Activated B cell treated with CpG ODN at 0.5 μM for 24 hours (primary cell): Measurements from ENCODE around the gene FHOD3. TPM values are rescaled to one million over a fixed set of nuclear protein-coding genes. Genes with fewer than 3 reads are reported as not detected.

Experiments
- ATAC-seq: fragments of 200-7000 bp; cut with Tn5 transposase; one replicate; pipeline ENCODE4 v1.10.0; 2021; ENCODE audit warnings: low read depth, mild to moderate bottlenecking, moderate library complexity
- CTCF ChIA-PET: fragments of 350-600 bp; sonication (Branson Sonifier 250); formaldehyde crosslinking; loops from one replicate; lab custom pipeline; 2021; ENCODE audit warnings: antibody characterized with exemption; lab: Charles Lee
- POLR2A ChIA-PET: fragments of 350-600 bp; sonication (Branson Sonifier 250); formaldehyde crosslinking; loops from one replicate; lab custom pipeline; 2021; ENCODE audit warnings: antibody characterized with exemption; lab: Charles Lee
- DNase-seq: peaks from one replicate; pipeline ENCODE4 v3.0.0; 2022
- H3K27ac Mint-ChIP-seq: one replicate; pipeline ENCODE4 v1.8.0; 2020; ENCODE audit warnings: mixed read lengths
- H3K27me3 Mint-ChIP-seq: one replicate; pipeline ENCODE4 v1.8.0; 2021; ENCODE audit warnings: mixed read lengths
- H3K36me3 Mint-ChIP-seq: one replicate; pipeline ENCODE4 v1.8.0; 2021; ENCODE audit warnings: low read depth, mixed read lengths
- H3K4me1 Mint-ChIP-seq: one replicate; pipeline ENCODE4 v1.8.0; 2021; ENCODE audit warnings: mixed read lengths
- H3K4me3 Mint-ChIP-seq: one replicate; pipeline ENCODE4 v1.8.0; 2020; ENCODE audit warnings: mild to moderate bottlenecking, mixed read lengths
- H3K9me3 Mint-ChIP-seq: one replicate; pipeline ENCODE4 v1.8.0; 2020; ENCODE audit warnings: mixed read lengths
- CTCF ChIP-seq: fragments of 200-600 bp; IDR thresholded peaks from one replicate; pipeline ENCODE4 v1.8.0; 2022; ENCODE audit warnings: antibody characterized with exemption, mild to moderate bottlenecking
- intact Hi-C: fragments of 100-400 bp; cut with micrococcal nuclease; formaldehyde crosslinking; loops from one replicate; pipeline ENCODE4 v1.15.1; 2024
- total RNA-seq: library from RNA; stranded (reverse); gene quantifications from 2 replicates; pipeline ENCODE4 v1.2.3, GENCODE V29; 2022

Gene FHOD3
- total RNA-seq, 1 donor from 2014 or later: not detected

GRCh38 chr18:36568487-36568886, 271.0 kb downstream of the FHOD3 start:
- H3K9me3 Mint-ChIP-seq: no peaks in the 10 kb centered on the region
- CTCF ChIA-PET: no interaction called here
- no peaks in the 10 kb centered on the region for H3K4me1 Mint-ChIP-seq
- H3K4me3 Mint-ChIP-seq: no peak overlapping the region
- DNase-seq (no peak), ATAC-seq (no peak)
- H3K27ac Mint-ChIP-seq: no peak overlapping the region
- POLR2A ChIA-PET: no interaction called here
- TF ChIP-seq CTCF: no peak
- peaks cover 23% of the 10 kb centered on the region for H3K27me3 Mint-ChIP-seq
- no peaks in the 10 kb centered on the region for H3K36me3 Mint-ChIP-seq
- intact Hi-C loops: no loop called here

GRCh38 chr18:36572135-36572856, 274.8 kb downstream of the FHOD3 start:
- POLR2A ChIA-PET: no interaction called here
- no peak for TF ChIP-seq CTCF
- H3K27ac Mint-ChIP-seq: no peak overlapping the region
- H3K4me3 Mint-ChIP-seq: no peak overlapping the region
- H3K27me3 Mint-ChIP-seq: peaks cover 8% of the 10 kb centered on the region
- CTCF ChIA-PET: interaction anchor here (1.1 kb wide), 1 partner anchor 476 kb away, joined by 4 read pairs; no protein-coding TSS in a partner anchor
- H3K4me1 Mint-ChIP-seq: no peaks in the 10 kb centered on the region
- H3K36me3 Mint-ChIP-seq: no peaks in the 10 kb centered on the region
- intact Hi-C loops: loop anchor here (2.0 kb wide), 1 partner anchor 815 kb away; no protein-coding TSS in a partner anchor
- H3K9me3 Mint-ChIP-seq: no peaks in the 10 kb centered on the region
- ATAC-seq (no peak), DNase-seq (no peak)

- DNase-seq (no peak), ATAC-seq (no peak)
- Mint-ChIP-seq H3K4me3 (no peak overlapping the region), H3K36me3 (no peaks in the 10 kb centered on the region), H3K27me3 (peaks cover 5% of the 10 kb centered on the region), H3K4me1 (no peaks in the 10 kb centered on the region), H3K27ac (no peak overlapping the region), H3K9me3 (no peaks in the 10 kb centered on the region)
- CTCF ChIA-PET: no interaction called here
- POLR2A ChIA-PET: no interaction called here
- intact Hi-C loops: no loop called here
- TF ChIP-seq CTCF: no peak
These were observed 278.8 kb downstream of the FHOD3 start for GRCh38 chr18:36576339-36576738.

- ChIA-PET CTCF (no interaction called here), POLR2A (no interaction called here)
- Mint-ChIP-seq H3K4me1 (no peaks in the 10 kb centered on the region), H3K9me3 (no peaks in the 10 kb centered on the region), H3K4me3 (no peak overlapping the region), H3K36me3 (no peaks in the 10 kb centered on the region), H3K27ac (no peak overlapping the region), H3K27me3 (peaks cover 3% of the 10 kb centered on the region)
- intact Hi-C loops: no loop called here
- no peak for DNase-seq
- no peak for ATAC-seq
- no peak for TF ChIP-seq CTCF
These were observed 281.6 kb downstream of the FHOD3 start for GRCh38 chr18:36578871-36579710.

- CTCF ChIA-PET: no interaction called here
- no peak for DNase-seq
- POLR2A ChIA-PET: no interaction called here
- TF ChIP-seq CTCF: no peak
- Mint-ChIP-seq H3K4me1 (no peaks in the 10 kb centered on the region), H3K9me3 (no peaks in the 10 kb centered on the region), H3K27ac (no peak overlapping the region), H3K4me3 (no peak overlapping the region), H3K27me3 (peaks cover 3% of the 10 kb centered on the region), H3K36me3 (no peaks in the 10 kb centered on the region)
- ATAC-seq: no peak
- intact Hi-C loops: no loop called here
These were observed 282.8 kb downstream of the FHOD3 start for GRCh38 chr18:36580266-36580665.
